GM21825 (cell line): ENCODE results near the gene GAS2L1.

ENCODE experiments used
- ATAC-seq: cut with Tn5 transposase; IDR thresholded peaks from one replicate; pipeline ENCODE4 v1.9.1; 2021; ENCODE audit warnings: mild to moderate bottlenecking, moderate library complexity; ENCODE audit not compliant: unreplicated experiment

Gene GAS2L1

GRCh38 chr22:29275167-29275566 is 31.3 kb upstream of the GAS2L1 start:
- ATAC-seq = no peak

- no peak for ATAC-seq
Observed at GRCh38 chr22:29275819-29276565, 30.5 kb upstream of the GAS2L1 start.

- no peak for ATAC-seq
Observed at GRCh38 chr22:29277927-29278326, 28.5 kb upstream of the GAS2L1 start.

- ATAC-seq = no peak
Observed at GRCh38 chr22:29284196-29284595, 22.3 kb upstream of the GAS2L1 start.

- no peak for ATAC-seq
Observed at GRCh38 chr22:29288837-29289236, 17.6 kb upstream of the GAS2L1 start.

GRCh38 chr22:29290061-29290460 is 16.4 kb upstream of the GAS2L1 start:
- no peak for ATAC-seq

- no peak for ATAC-seq
Observed at GRCh38 chr22:29291215-29291614, 15.2 kb upstream of the GAS2L1 start.

GRCh38 chr22:29292379-29292778 is 14.1 kb upstream of the GAS2L1 start:
- ATAC-seq = no peak

- no peak for ATAC-seq
Observed at GRCh38 chr22:29298641-29299040, 7.8 kb upstream of the GAS2L1 start.

GRCh38 chr22:29299136-29299900 is 7.1 kb upstream of the GAS2L1 start:
- no peak for ATAC-seq

GRCh38 chr22:29300467-29300806 is 6.0 kb upstream of the GAS2L1 start:
- no peak for ATAC-seq

GRCh38 chr22:29300807-29301601 is 5.4 kb upstream of the GAS2L1 start:
- ATAC-seq = no peak

- ATAC-seq = no peak
Observed at GRCh38 chr22:29301716-29302401, 4.6 kb upstream of the GAS2L1 start.

GRCh38 chr22:29302402-29302680 is 4.1 kb upstream of the GAS2L1 start:
- no peak for ATAC-seq

- no peak for ATAC-seq
Observed at GRCh38 chr22:29302681-29303465, 3.6 kb upstream of the GAS2L1 start.

GRCh38 chr22:29305836-29306174 is 645 bp upstream of the GAS2L1 start:
- no peak for ATAC-seq

GRCh38 chr22:29306835-29307595 is 565 bp downstream of the GAS2L1 start:
- no peak for ATAC-seq

- no peak for ATAC-seq
Observed at GRCh38 chr22:29307596-29308147, 1.2 kb downstream of the GAS2L1 start.

- ATAC-seq = no peak
Observed at GRCh38 chr22:29308148-29308790, 1.8 kb downstream of the GAS2L1 start.
